Prostate gland (tissue), 2 donors: ENCODE measurements around the gene CHD3. TPM values are rescaled to one million over a fixed set of nuclear protein-coding genes. Genes with fewer than 3 reads are reported as not detected.

Source experiments
- DNase-seq: peaks from one replicate; pipeline ENCODE4 v3.0.0-alpha.2; 2019; ENCODE audit warnings: low spot score
- H3K27ac ChIP-seq, 2 donors: fragments of 200-600 bp; sonication (generic); 2 replicates each; pipeline ENCODE4 v1.5.1; 2017 to 2019
- H3K27me3 ChIP-seq: fragments of 200-600 bp; sonication (generic); replicated peaks from 2 replicates; pipeline ENCODE4 v1.5.1; 2019; ENCODE audit not compliant: insufficient read depth
- H3K36me3 ChIP-seq, 2 donors: fragments of 200-600 bp; sonication (generic); 1 replicate in 1 of 2; 2 replicates in 1 of 2; pipeline versions ENCODE4 v1.5.1 to v1.8.1; 2017 to 2019
- H3K4me1 ChIP-seq: fragments of 200-600 bp; sonication (generic); replicated peaks from 2 replicates; pipeline ENCODE4 v1.5.1; 2019
- H3K4me3 ChIP-seq, 2 donors: fragments of 200-600 bp; sonication (generic); 2 replicates each; pipeline ENCODE4 v1.5.1; 2017 to 2019
- H3K9me3 ChIP-seq: fragments of 200-600 bp; sonication (generic); 2 replicates; pipeline ENCODE4 v1.5.1; 2017
- CTCF ChIP-seq, 4 experiments: fragments of 200-600 bp in 2 of 4; fragments of 450-650 bp in 2 of 4; sonication (generic) in 2 of 4; IDR thresholded peaks; 1 replicate in 3 of 4; 2 replicates in 1 of 4; pipeline ENCODE4 v1.5.1; 2016 to 2019; ENCODE audit warnings: antibody characterized with exemption in 4 of 4, mild to moderate bottlenecking in 2 of 4, moderate library complexity in 2 of 4
- POLR2A ChIP-seq: fragments of 450-650 bp; IDR thresholded peaks from one replicate; pipeline ENCODE4 v1.6.1; 2016; ENCODE audit warnings: antibody characterized with exemption, mild to moderate bottlenecking
- POLR2AphosphoS5 ChIP-seq: sonication (generic); formaldehyde crosslinking; IDR thresholded peaks from one replicate; pipeline ENCODE4 v1.6.1; 2017; ENCODE audit warnings: antibody characterized with exemption
- WGBS: methylation state at CpG from one replicate; pipeline ENCODE4 v1.1.5; 2018; 5-methylcytosine and 5-hydroxymethylcytosine counted together
- intact Hi-C: fragments of 100-400 bp; cut with DNase I; formaldehyde crosslinking; loops from one replicate; pipeline ENCODE4 v1.14.2; 2022
- total RNA-seq, 2 donors: library from RNA; depleted of rRNA; stranded (reverse); fragments of >200 nt; gene quantifications; one replicate each; pipeline ENCODE4 v1.1.0, GENCODE V29; 2016

CHD3 gene
- total RNA-seq: 100 to 1,000 TPM; 166 to 196 TPM

GRCh38 chr17:7888184-7888920 is at the start of gene CHD3:
Gene CHD3 (plus strand): TSS chr17:7888789. CDS start chr17:7889001, 212 bp downstream.
- Histone ChIP-seq H3K27ac (peak within 1 kb of the TSS; percentile 97 to 99), H3K27me3 (no peaks in the 10 kb centered on the region), H3K4me3 (peak within 1 kb of the TSS; percentile 77 to 90), H3K36me3 (peaks cover 5 to 7% of the 10 kb centered on the region in 2 donors), H3K9me3 (no peaks in the 10 kb centered on the region), H3K4me1 (peaks cover 19% of the 10 kb centered on the region)
- peak; percentile 87 for DNase-seq
- TF ChIP-seq CTCF (IDR thresholded peaks at IDR 0.05) (no peak), POLR2AphosphoS5 (peak; percentile 46), POLR2A (peak; percentile 32)
- intact Hi-C loops: no loop called here
- WGBS: 20% methylated on average over 18 of the region's 18 CpGs

- H3K9me3 ChIP-seq: no peaks in the 10 kb centered on the region
- no peaks in the 10 kb centered on the region for H3K36me3 ChIP-seq
- peaks cover 22% of the 10 kb centered on the region for H3K4me1 ChIP-seq
- no peaks in the 10 kb centered on the region for H3K27me3 ChIP-seq
- no peak for DNase-seq
- TF ChIP-seq CTCF (IDR thresholded peaks at IDR 0.05): no peak
- TF ChIP-seq POLR2AphosphoS5: peak; percentile 15
- intact Hi-C loops: loop anchor here (10.0 kb wide), 1 partner anchor 605 kb away; the partner anchor contains the start of genes DVL2 and PHF23
- H3K4me3 ChIP-seq: no peak overlapping the region
- 42% methylated on average over 6 of the region's 6 CpGs for WGBS
- H3K27ac ChIP-seq: peak overlapping the region; percentile 95 to 98
Measured at GRCh38 chr17:7839190-7839875, 49.3 kb upstream of the CHD3 start.

GRCh38 chr17:7839876-7840261 is 48.7 kb upstream of the CHD3 start:
- H3K27ac ChIP-seq: peak overlapping the region in 1 of 2 donors; percentile 98
- DNase-seq: no peak

GRCh38 chr17:7840441-7840840 is 48.1 kb upstream of the CHD3 start:
- no peak for DNase-seq
- H3K4me3 ChIP-seq: no peak overlapping the region
- WGBS: 43% methylated on average over 1 of the region's 1 CpG
- TF ChIP-seq POLR2A (no peak), CTCF (IDR thresholded peaks at IDR 0.05) (no peak), POLR2AphosphoS5 (no peak)
- no peaks in the 10 kb centered on the region for H3K27me3 ChIP-seq
- no peaks in the 10 kb centered on the region for H3K36me3 ChIP-seq
- peaks cover 28% of the 10 kb centered on the region for H3K4me1 ChIP-seq
- H3K9me3 ChIP-seq: no peaks in the 10 kb centered on the region
- peak overlapping the region; percentile 98 to 99 for H3K27ac ChIP-seq
- intact Hi-C loops: loop anchor here (5.0 to 10.0 kb wide), 2 partner anchors 314 to 493 kb away; partner anchors contain the start of gene PER1

More at GRCh38 chr17:7839876-7840261, 48.7 kb upstream of the CHD3 start:
- TF ChIP-seq POLR2A (no peak), CTCF (IDR thresholded peaks at IDR 0.05) (no peak), POLR2AphosphoS5 (no peak)
- Histone ChIP-seq H3K4me3 (no peak overlapping the region), H3K9me3 (no peaks in the 10 kb centered on the region), H3K4me1 (peaks cover 23% of the 10 kb centered on the region), H3K36me3 (no peaks in the 10 kb centered on the region), H3K27me3 (no peaks in the 10 kb centered on the region)
- intact Hi-C loops: loop anchor here (5.0 to 10.0 kb wide), 3 partner anchors 315 to 605 kb away; partner anchors contain the start of genes DVL2, PER1 and PHF23
- WGBS: 29% methylated on average over 2 of the region's 2 CpGs
